CD4-positive, alpha-beta T cell treated with Interleukin-6 for 4 hours (primary cell): ENCODE results near the gene GNPTG.

ENCODE experiments used
- DNase-seq: peaks from one replicate; pipeline ENCODE4 v3.0.0-alpha.2; 2020; ENCODE audit warnings: mixed read lengths

GNPTG gene

GRCh38 chr16:1401061-1401757 is 49.5 kb downstream of the GNPTG start:
- no peak for DNase-seq

GRCh38 chr16:1401758-1402154 is 50.0 kb downstream of the GNPTG start:
- no peak for DNase-seq

GRCh38 chr16:1403036-1403435 is 51.3 kb downstream of the GNPTG start:
- no peak for DNase-seq

- DNase-seq: no peak
Observed at GRCh38 chr16:1403733-1404132, 52.0 kb downstream of the GNPTG start.

- no peak for DNase-seq
Observed at GRCh38 chr16:1407753-1408152, 56.0 kb downstream of the GNPTG start.

- peak; percentile 97 for DNase-seq
Observed at GRCh38 chr16:1408171-1408837, 56.6 kb downstream of the GNPTG start.

- no peak for DNase-seq
Observed at GRCh38 chr16:1412847-1413246, 61.1 kb downstream of the GNPTG start.
